NCI-H82 (cell line): Measurements from ENCODE around the gene RASSF8.
A peak's percentile ranks its signal among the peaks of the same experiment; 100 is the strongest.

Source experiments
- DNase-seq: peaks from one replicate; lab custom pipeline; 2025; lab: John Stamatoyannopoulos, UW

Gene RASSF8

DNA sequence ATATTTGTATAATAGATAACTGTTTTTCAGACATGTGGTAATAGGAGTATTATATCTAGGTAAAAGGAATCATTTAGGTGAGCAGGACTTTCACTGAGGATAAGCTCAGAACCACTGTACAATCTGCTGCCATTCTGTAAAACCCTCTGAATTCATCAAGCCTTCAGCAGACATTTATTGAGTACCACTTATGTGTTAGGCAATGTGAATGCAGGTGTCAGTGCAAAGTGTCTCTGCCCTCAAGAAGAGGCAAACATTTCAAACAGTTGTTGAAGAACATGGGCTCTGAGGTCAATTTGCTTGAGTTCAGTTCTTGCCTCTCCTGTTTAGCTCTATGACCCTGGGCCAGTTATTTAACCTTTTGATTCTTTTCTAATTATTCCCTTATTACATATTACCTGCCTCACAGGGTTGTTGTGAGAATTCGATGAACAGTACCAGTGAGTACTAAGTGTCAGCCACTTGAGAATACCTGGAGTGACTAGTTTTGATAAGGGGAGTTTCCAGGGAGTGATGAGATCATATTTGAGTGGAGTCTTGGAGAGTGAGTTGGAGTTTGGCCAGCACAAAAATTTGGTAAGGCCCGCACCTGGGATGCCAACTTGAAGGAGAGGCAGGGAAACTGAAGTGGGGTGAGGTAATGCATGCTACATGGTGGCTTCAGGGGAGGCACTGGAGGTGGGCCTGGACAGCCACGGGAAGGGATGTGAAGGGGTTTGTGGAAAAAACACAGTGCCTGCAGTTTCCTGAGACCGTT is 33.7 kb downstream of the RASSF8 start:
- DNase-seq = no peak

DNA sequence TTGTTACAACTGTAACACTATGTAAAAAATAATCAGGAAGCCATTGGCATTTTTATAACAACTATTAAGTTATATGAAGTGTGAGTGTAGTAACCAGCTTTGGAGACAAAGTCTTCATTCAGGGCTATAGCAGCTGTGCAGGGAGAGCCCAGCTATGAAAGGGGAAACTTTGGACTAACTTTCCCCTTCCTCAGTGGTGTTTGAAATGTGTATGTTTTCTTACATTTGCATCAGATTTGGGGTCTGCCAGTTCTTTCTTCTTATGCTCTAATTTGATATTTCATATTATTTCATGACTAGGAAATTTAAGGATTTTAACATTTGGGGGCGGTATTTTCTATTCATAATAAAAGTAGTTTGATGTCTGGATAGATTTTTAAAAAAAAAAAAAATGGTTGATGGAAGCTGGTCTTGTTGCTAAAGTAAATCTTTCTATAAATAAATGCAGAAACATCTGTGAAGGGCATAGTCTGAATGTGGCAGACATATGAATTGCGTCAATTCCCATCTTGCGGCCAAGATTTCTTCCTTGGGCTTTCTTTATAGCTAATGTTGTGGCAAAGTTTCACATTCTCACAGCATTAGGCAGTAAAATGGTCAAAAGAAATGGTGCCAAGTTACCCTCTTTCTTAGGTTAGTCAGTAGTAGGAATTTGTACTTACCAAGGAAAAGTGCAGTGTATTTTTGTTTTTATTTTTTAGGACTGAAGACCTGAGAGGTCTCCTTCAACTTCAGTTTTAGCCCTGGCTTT is 35.6 kb downstream of the RASSF8 start:
- no peak for DNase-seq

DNA sequence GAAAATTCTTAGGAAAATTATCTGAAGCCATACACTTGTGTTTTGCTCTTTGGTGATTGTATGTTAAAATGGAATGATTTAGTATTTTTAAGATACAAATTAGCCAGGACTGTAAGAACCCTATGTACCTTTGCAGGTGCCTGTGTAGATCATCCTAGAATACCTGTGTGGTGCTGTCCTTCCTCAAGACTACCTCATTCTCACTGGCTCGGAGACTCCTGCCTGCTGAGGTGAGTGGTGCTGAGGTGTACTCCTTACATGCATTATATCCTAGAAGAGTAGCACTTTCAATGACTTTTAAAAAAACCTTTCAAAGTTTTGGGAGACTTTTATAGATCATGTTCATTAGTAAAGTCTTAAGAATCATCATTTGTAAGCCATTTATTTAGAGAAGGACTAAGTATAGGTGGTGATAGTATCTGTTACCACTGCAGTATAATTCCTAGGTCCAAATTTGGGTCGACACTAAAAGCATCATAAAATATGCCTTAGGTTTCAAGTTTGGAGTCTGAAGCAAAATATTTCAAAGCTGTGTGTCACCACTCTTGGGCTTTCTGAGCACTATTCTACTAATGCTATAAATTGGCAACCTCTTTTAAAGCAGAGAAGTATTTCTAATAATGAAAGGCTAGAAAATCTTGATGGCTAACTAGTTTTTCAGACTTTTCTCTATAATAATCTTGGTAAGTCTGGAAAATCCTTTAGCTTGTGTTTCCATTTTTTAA is 36.6 kb downstream of the RASSF8 start:
- no peak for DNase-seq

DNA sequence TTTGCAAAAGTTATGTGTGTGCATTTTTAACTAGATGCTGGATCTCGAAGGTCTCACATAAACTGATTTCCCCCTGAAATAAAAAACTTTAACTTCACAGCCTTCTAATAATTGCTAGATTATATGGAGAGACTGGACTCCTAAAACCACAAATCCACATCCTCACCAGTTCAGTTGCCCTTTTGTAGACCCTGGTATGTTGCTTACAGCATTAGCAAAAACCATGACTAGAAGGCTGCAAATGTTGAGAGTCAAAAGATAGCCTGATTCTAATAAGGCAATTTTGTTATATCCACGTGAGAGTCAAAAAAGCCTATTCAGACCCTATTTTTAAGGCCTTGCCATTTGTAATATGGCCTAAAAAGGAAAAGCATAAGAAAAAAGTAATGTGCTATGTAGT is 37.4 kb downstream of the RASSF8 start:
- no peak for DNase-seq

DNA sequence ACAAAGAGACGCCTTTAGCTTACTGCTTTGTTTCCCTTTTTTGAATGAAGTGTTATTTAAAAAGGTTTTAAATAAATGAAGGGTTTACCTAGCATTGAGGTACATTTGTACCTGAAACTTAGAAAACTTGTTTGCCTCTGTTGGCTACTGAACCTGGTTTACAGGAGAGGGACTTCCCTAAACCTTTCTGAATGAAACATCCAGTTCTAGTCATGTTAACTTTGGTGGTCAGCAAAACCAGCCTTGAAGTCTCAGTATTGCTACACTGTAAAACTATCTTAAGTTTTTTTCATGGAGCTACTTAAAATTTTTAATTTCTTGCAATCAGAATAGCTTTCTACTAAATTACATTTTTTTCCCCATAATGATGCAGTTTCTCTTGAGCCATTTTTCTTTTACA is 38.2 kb downstream of the RASSF8 start:
- DNase-seq = no peak

DNA sequence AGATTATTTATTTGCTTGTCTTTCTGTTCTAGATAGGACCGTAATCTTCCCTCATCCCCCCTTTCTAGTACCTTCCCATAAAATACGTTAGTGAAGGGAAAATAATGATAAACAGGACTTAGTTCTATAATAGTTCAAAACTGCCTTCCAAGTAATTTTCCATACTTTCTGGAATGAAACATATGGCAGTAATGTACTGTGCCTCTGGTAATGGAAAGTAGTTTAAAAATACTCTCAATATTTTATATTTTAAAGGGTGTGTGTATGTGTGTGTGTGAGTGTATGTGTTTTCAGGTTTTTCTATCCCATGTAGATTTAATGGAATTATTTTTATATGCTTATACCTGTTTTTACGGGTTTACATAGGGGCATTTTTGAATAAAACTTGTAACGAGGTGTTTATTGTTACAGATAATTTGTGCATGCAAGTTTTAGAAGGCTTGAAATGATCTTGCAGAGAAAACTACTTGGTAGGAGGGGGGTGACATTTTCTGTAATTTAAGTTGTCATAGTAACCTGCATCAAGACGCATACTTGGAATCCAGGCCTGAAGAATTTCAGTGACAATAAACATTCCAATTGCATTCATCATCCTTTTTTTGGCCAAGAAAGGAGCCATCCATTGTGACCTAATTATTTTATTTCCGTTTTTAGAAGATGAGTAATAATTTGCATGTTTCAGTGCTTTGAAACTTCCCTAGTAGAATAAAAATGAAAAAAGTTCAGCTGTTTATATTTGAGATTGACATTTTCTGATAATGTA is 38.9 kb downstream of the RASSF8 start:
- no peak for DNase-seq

DNA sequence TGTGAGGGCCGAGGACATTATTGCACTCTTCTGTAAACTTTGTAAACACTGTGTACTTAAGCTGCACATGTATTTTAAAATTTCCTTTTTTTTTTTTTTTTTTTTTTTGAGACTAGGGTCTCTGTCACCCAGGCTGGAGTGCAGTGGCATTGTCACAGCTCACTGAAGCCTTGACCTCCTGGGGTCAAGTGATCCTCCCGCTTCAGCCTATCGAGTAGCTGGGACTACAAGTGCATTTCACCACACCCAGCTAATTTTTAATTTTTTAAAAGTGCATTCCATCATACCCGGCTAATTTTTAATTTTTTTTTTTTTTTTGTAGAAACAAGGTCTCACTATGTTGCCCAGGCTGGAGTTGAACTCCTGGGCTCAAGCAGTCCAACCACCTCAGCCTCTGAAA is 42.4 kb downstream of the RASSF8 start:
- DNase-seq = no peak

DNA sequence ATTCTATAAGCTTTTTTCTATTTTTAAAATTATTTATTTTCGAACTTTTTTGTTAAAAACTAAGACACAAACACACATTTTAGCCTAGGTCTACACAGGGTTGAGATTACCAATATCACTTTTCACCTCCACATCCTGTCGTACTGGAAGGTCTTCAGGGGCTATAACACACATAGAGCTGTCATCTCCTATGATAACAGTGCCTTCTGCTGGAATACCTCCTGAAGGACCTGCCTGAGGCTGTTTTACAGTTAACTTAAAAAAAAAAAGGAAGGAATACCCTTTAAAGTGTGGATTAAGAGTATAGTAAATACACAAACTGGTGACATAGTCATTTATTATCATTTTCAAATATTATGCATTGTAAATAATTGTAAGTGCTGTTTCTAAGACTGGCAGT is 43.0 kb downstream of the RASSF8 start:
- no peak for DNase-seq

DNA sequence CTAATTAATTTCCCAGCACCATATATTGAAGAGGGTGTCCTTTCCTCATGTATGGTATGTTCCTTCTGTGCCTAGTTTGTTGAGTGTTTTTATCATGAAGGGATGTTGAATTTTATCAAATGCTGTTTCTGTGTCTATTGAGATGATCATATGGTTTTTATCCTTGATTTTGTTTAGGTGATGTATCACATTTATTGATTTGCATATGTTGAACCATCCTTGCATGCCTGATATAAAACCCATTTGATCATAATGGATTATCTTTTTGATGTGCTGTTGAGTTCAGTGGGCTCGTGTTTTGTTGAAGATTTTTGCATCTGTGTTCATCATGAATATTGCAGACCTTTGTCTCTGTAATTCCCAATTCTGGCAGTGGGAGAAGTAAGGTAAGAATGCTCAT is 44.6 kb downstream of the RASSF8 start:
- no peak for DNase-seq

DNA sequence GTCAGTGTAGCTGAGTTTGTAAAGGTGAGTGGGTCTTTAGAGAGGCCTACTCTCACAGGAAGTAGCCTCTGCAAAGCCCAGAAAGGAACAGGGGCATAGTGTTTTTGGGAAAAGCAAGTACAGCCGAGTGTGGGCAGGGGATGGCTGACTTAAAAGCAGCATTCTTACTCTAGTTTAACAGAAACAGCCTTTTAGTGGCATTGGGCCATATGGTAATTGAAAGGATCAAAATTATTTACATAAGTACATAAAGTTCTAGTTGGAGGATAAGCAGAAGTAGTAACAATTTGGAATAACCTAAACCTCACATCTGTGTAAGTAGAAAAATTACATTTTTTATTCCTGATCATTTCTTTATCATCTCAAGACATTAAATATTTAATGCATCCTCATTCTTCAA is 49.1 kb downstream of the RASSF8 start:
- DNase-seq = no peak

DNA sequence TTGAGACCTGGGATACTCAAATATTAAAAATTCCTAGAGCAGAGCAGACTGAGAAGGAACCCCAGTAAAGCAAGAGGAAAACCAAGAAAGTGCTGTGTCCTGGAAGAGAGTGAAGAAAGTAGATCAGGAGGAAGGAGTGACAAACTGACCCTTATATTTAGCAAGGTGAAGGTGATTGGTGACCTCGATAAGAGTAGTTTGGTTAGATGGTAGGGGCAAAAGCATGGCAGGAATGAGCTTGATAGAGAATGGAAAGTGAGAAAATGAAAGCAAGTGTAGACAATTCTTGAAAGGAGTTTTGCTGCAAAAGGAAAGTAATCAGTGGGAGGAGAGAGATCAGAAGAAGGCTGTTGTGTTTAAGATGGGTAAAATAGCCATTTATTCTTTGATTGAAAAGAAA is 51.1 kb downstream of the RASSF8 start:
- DNase-seq = no peak

DNA sequence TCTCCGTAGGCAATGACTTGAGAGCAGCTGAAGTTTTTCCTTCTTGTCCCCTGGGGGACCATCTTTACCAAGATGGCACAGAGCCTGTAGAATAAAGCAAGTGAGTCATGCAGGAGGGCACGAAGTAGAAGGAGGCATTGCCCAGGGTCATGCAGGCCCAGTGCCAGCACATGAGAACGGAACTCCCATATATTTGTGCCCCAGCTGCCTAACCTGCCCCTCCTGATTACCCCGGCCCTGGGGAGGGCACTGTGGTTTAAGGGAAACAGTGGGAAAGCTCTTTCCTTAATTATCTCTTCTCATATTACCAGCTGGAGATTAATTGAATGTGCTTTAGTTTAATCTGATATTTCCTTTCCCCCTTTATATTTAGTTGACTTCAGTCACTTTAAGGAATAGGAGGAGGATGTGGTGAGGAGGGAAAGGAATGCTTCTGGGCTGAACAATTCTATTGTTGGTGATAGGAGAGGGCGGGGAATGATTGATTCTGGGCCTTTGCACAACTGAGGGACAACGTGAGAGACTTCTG is 51.9 kb downstream of the RASSF8 start:
- peak; percentile 57 for DNase-seq

DNA sequence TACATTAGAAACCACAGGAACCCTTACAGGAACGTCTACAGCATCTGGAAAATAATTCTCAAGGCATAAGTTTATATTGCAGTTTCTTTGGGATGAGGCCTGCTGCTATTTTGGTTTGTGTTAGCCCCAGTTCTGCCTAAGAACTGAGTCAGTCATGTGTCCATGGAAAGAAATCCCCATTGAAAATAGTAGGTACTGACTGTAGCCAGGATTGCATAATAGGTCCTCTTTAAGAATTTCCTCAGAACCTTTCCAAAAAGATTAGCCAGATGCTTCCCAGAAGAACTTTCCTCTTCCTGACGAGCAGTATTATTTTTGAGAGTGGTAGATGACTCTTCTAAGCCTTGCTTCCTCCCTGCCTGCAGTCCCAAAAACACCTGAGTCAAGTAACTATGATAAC is 52.6 kb downstream of the RASSF8 start:
- no peak for DNase-seq

DNA sequence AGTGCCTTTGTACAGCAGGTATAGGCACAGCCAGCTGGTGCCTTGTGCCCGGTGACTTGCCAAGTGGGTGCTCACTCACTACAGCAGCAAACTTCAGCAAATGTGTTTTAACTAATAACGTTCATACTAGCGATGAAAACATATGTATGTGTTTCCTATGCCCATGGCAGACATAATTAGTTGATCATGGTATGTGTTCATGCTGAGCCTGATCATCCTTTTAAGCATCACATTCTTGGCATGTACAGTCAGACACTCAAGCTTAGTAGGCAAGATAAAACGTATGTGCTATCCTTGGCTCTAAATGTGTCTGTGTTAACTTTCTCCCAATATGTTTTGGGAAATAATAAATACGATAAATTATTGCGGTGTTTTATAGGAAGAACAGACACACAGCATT is 55.6 kb downstream of the RASSF8 start:
- DNase-seq = no peak

DNA sequence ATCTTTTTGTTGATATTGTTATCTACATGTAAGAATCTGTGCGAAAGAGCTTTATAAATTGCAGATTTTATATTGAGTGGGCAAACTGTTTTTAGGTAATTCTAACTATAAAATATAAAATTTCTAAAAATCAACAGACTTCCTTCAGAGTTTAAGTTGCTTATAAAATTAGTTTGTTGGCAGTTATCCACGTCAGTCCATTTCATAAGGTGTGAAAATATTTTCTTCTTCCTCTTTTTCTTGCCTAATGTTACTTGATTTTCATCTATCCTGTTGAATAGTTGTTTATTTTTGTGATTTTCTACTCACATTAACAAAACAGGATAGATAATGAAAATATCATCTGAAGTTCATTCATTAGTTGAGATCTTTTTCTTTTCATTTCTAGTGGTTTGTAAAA is 58.0 kb downstream of the RASSF8 start:
- DNase-seq = no peak

DNA sequence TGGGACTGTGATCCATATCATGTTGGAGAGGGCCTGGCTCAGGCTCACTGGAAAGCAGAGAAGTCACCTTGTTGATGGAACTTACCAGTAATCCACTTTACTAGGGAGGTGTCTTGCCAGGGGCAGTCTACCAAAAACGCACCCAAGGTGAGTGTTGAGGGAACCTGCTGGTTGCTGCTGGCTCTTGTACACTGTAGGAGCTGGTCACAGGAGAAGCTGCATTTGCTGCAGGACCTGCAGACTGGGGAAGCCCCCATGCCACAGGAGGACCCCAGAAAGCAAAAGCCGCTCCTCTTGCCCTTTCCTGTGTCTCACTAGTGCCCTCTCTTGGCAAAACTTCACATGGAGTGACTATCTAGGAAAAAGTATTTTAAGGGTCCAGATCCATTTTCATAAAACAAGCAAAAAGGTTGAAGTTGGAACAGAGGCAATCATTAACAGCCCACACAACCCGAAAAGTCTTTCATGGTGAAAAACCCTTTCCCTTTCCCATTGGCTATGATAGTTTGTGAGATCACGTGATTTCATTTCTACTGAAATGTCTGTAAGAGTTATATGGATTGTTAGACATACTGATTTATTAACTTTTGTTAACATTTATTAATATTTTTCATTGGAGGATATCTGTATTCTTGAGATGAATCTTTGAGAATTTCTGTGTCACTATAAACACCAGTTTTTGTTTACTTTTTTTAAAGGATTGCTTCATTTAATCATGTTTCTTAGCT is 59.2 kb downstream of the RASSF8 start:
- peak; percentile 83 for DNase-seq

DNA sequence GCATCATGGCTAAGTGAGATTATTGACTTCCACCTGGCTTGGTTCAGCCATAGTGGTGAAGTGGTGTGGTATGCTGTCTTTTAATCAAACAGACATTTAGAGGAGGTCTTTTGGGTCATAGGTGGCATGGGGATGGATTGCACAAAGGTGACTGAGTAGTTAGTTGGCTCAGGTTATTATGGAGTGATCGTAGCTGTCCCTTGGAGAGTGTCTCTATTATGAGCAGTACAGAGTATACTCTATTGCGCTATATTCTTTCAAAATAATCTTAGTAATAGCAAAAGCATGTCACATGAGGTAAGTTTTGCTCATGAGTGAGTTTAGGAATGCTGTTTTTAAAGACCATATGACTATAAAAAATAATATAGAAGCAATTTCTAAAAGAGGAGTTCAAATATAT is 60.4 kb downstream of the RASSF8 start:
- DNase-seq = no peak

DNA sequence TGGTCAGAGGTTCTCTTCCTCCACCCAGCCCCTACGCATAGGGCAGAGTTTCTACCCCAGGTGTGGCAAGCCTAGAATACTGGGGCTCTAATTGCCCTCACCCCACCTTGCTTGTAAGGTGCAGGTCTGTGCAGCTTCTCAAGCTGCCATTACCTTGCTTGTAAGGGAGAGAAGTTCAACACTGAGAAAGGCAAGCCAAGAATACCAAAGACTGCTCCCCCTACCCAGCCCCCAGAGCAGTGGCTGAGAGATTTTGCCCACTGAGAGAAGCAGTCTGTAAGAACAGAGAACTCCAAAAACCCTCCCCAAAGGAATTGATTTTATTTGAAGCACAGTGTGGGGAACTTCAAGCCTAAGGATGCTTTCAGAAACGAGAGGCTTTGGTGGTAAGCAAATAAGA is 63.1 kb downstream of the RASSF8 start:
- no peak for DNase-seq

DNA sequence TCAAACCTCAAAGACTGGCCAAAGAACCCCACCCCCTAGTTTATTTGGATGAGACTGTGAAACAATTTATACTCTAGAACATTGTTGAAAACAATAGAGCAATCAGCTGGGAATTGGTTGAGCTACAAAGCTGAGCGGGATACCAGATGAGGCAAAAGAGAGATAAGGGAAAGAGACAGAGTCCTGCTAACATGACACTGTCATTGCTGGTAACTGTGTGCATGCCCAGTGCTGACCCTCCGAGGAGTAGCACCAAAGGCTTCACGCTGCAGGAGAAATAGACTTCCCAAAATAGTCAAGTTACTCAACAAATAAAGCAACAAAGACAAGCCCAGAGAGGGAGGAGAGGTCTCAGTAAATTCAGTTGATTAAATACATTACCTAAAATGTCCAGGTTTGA is 63.6 kb downstream of the RASSF8 start:
- no peak for DNase-seq

DNA sequence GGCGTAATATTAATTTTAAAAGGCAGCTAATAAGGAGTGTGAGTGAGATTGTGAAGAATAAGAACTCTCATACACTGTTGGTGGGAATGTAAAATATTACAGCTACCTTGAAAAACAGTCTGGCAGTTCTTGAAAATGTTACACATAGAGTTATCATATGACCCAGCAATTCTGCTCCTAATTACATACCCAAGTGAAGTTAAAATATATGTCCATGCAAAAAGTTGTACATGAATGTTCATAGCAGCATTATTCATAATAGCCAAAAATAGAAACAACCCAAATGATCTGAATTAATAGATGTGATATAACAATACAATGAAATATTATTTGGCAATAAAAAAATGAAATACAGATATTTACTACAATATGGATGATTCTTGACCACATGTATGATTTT is 68.2 kb downstream of the RASSF8 start:
- no peak for DNase-seq

DNA sequence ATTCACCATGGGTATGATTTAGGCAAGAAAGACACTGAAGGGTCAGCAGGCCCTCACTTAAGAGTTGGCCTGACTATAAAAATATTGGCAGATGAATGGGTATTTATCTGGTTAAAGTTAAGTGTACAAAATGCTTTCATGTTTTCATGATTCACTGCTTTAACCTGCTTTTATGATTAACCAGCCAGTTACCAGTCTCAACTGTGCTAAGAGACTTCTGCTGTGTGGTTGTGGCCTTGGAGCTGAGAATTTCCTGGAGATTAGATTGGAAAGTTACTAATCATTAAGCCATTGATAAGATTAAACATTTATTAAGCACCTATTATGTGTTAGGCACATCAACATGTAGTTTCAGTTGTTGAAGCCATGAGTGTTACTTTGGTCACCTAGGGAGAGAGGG is 68.9 kb downstream of the RASSF8 start:
- no peak for DNase-seq
